Fibroblast of mammary gland (primary cell): ENCODE data around the gene ST3GAL3.
"Not testable (repeated sequence)": the region's sequence is repeated elsewhere in the genome, so short reads cannot be mapped to it uniquely, and the experiment has no call there.

Source experiments
- DNase-seq: peaks from one replicate; pipeline ENCODE4 v3.0.0-alpha.2; 2010; ENCODE audit warnings: low read depth
- H3K4me3 ChIP-seq: 2 replicates; pipeline ENCODE4 v1.5.1; 2011; ENCODE audit warnings: low read depth, mild to moderate bottlenecking, low read length, moderate library complexity; ENCODE audit not compliant: control insufficient read depth
- CTCF ChIP-seq: conservative IDR thresholded peaks from 2 replicates; pipeline ENCODE4 v1.5.1; 2011; ENCODE audit warnings: low read depth, low read length, inconsistent platforms; ENCODE audit not compliant: control insufficient read depth, insufficient read depth

Gene ST3GAL3

GRCh38 chr1:43832998-43833397 lies 125.7 kb downstream of the ST3GAL3 start:
- no peak for TF ChIP-seq CTCF
- no peak for DNase-seq
- H3K4me3 ChIP-seq = no peak overlapping the region

GRCh38 chr1:43833902-43834279 lies 126.6 kb downstream of the ST3GAL3 start:
- DNase-seq, H3K4me3 ChIP-seq: not testable (repeated sequence)

GRCh38 chr1:43834280-43835081 lies 127.1 kb downstream of the ST3GAL3 start:
- no peak overlapping the region for H3K4me3 ChIP-seq
- peak; percentile 28 for DNase-seq
- TF ChIP-seq CTCF = no peak

GRCh38 chr1:43835082-43836021 lies 128.0 kb downstream of the ST3GAL3 start:
- no peak overlapping the region for H3K4me3 ChIP-seq
- peak; percentile 90 for DNase-seq
- TF ChIP-seq CTCF = no peak

GRCh38 chr1:43836267-43836951 lies 129.1 kb downstream of the ST3GAL3 start:
- DNase-seq = no peak
- TF ChIP-seq CTCF = no peak
- no peak overlapping the region for H3K4me3 ChIP-seq

- TF ChIP-seq CTCF = no peak
- no peak for DNase-seq
Measured at GRCh38 chr1:43839056-43839455, 131.7 kb downstream of the ST3GAL3 start.

More at GRCh38 chr1:43839056-43839455, 131.7 kb downstream of the ST3GAL3 start:
- H3K4me3 ChIP-seq = no peak overlapping the region
